Keratinocyte (primary cell): ENCODE results near the gene E2F3. TPM values are rescaled to one million over a fixed set of nuclear protein-coding genes. Genes with fewer than 3 reads are reported as not detected.

Experiments used
- DNase-seq: peaks from one replicate; pipeline ENCODE4 v3.0.0-alpha.2; 2011; ENCODE audit warnings: low read depth, missing footprints, low spot score
- FAIRE-seq: peaks from 2 replicates; lab custom pipeline; 2011; peaks lifted over from hg19 to GRCh38; lab: Jason Lieb, UNC
- H2AFZ ChIP-seq: 2 replicates; pipeline ENCODE4 v1.6.0; 2012; ENCODE audit warnings: low read length, control low read depth, inconsistent platforms; ENCODE audit not compliant: control insufficient read depth
- H3K27ac ChIP-seq: 2 replicates; pipeline ENCODE4 v1.5.1; 2011; ENCODE audit warnings: low read length; ENCODE audit not compliant: control insufficient read depth, insufficient read depth
- H3K27me3 ChIP-seq: 3 replicates; pipeline ENCODE4 v1.6.0; 2011; ENCODE audit warnings: low read length; ENCODE audit not compliant: control insufficient read depth, insufficient read depth; ENCODE audit errors: extremely low read depth
- H3K36me3 ChIP-seq, 2 experiments: 2 replicates in 1 of 2; 3 replicates in 1 of 2; pipeline ENCODE4 v1.5.1; 2011; ENCODE audit warnings: low read length in 2 of 2, mild to moderate bottlenecking in 1 of 2; ENCODE audit not compliant: control insufficient read depth in 2 of 2, insufficient read depth in 2 of 2; ENCODE audit errors: extremely low read depth in 1 of 2
- H3K4me1 ChIP-seq: 3 replicates; pipeline ENCODE4 v1.5.1; 2011; ENCODE audit warnings: low read length; ENCODE audit not compliant: control insufficient read depth, insufficient read depth; ENCODE audit errors: extremely low read depth
- H3K4me2 ChIP-seq: 3 replicates; pipeline ENCODE4 v1.6.0; 2011; ENCODE audit warnings: low read depth, low read length; ENCODE audit not compliant: control insufficient read depth, insufficient read depth; ENCODE audit errors: extremely low read depth
- H3K4me3 ChIP-seq, 3 experiments: fragments of 200-600 bp in 1 of 3; sonication (generic) in 1 of 3; 2 replicates in 2 of 3; 3 replicates in 1 of 3; pipeline ENCODE4 v1.5.1; 2011 to 2016; ENCODE audit warnings: low read length in 3 of 3, mild to moderate bottlenecking in 3 of 3, control low read depth in 2 of 3, inconsistent platforms in 1 of 3, low read depth in 1 of 3, mixed read lengths in 1 of 3, mixed run types in 1 of 3, moderate library complexity in 1 of 3; ENCODE audit not compliant: control insufficient read depth in 2 of 3, insufficient read depth in 2 of 3; ENCODE audit errors: extremely low read depth in 1 of 3
- H3K79me2 ChIP-seq: 2 replicates; pipeline ENCODE4 v1.6.0; 2012; ENCODE audit warnings: low read length; ENCODE audit not compliant: control insufficient read depth, insufficient read depth
- H3K9ac ChIP-seq: 3 replicates; pipeline ENCODE4 v1.6.0; 2011; ENCODE audit warnings: low read length; ENCODE audit not compliant: control insufficient read depth, insufficient read depth; ENCODE audit errors: extremely low read depth
- H3K9me1 ChIP-seq: 3 replicates; pipeline ENCODE4 v1.6.0; 2011; ENCODE audit warnings: low read length; ENCODE audit not compliant: control insufficient read depth, insufficient read depth; ENCODE audit errors: extremely low read depth
- H3K9me3 ChIP-seq: 2 replicates; pipeline ENCODE4 v1.5.1; 2012; ENCODE audit warnings: low read depth, low read length; ENCODE audit not compliant: control insufficient read depth
- H4K20me1 ChIP-seq: 3 replicates; pipeline ENCODE4 v1.6.0; 2011; ENCODE audit warnings: low read length; ENCODE audit not compliant: control insufficient read depth, insufficient read depth; ENCODE audit errors: extremely low read depth
- EZH2 ChIP-seq: IDR thresholded peaks from one replicate; pipeline ENCODE4 v1.6.1; 2012; ENCODE audit warnings: inconsistent platforms, mild to moderate bottlenecking, low read length, moderate library complexity
- dilution Hi-C: fragments of 300-500 bp; cut with MboI; formaldehyde crosslinking; loops from one replicate; pipeline ENCODE4 v1.7.0; 2020; ENCODE audit warnings: low sequenced_read_pairs; ENCODE audit not compliant: extremely low pct_ligation_motif_present
- polyA plus RNA-seq, 5 experiments: library from polyadenylated mRNA; depleted of rRNA in 3 of 5; stranded (reverse) in 3 of 5; stranded (forward) in 1 of 5; unstranded in 1 of 5; fragments of >200 nt; gene quantifications; 1 replicate in 1 of 5; 2 replicates in 3 of 5; 3 replicates in 1 of 5; pipeline versions ENCODE4 v1.2.1 to v1.2.3, GENCODE V29; 2011 to 2012; ENCODE audit warnings: missing spikeins in 2 of 5, low read depth in 1 of 5, low replicate concordance in 1 of 5
- TF ChIP-seq, protein P1 (sequence below), 3 experiments: IDR thresholded peaks in 1 of 3; conservative IDR thresholded peaks in 1 of 3; optimal IDR thresholded peaks in 1 of 3; 2 replicates in 2 of 3; 3 replicates in 1 of 3; pipeline versions ENCODE3 to v1.5.1; 2011; ENCODE audit warnings: low read length in 3 of 3, mild to moderate bottlenecking in 3 of 3, moderate library complexity in 2 of 3, control low read depth in 1 of 3, inconsistent platforms in 1 of 3; ENCODE audit not compliant: insufficient read depth in 2 of 3; ENCODE audit errors: extremely low read depth in 1 of 3

E2F3 gene
- polyA plus RNA-seq, 1 donor (not counting 4 experiments of a cell fraction or from before 2014, with no cell fraction given) = 14.6 TPM

DNA sequence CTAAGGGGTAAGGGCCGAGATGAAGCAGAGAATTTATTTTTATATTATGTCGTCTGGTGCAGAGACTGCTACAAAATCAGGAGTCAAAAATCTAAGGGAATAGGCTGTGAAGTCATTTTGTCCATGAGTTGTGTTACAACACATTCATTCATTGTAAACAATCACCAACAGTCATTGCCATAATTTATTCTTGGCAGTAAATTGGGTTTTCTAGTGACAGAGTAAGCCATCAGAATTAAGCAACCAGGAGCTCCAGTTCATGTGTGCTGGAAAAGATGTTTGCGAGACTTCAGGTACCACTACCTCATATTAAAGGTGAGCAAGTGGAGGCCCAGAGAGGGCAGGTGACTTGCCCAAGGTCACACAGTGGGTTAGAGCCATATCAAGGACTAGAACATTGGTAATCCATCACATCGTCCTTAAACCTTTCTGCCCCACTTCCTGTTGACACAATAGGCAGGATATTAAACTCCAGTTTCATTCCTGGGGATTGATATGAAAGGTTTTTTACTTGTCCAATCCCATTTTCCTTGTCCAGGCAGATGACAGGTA, 46.0 kb downstream of the E2F3 start:
- H4K20me1 ChIP-seq = no peaks in the 10 kb centered on the region
- TF ChIP-seq, protein P1, sequence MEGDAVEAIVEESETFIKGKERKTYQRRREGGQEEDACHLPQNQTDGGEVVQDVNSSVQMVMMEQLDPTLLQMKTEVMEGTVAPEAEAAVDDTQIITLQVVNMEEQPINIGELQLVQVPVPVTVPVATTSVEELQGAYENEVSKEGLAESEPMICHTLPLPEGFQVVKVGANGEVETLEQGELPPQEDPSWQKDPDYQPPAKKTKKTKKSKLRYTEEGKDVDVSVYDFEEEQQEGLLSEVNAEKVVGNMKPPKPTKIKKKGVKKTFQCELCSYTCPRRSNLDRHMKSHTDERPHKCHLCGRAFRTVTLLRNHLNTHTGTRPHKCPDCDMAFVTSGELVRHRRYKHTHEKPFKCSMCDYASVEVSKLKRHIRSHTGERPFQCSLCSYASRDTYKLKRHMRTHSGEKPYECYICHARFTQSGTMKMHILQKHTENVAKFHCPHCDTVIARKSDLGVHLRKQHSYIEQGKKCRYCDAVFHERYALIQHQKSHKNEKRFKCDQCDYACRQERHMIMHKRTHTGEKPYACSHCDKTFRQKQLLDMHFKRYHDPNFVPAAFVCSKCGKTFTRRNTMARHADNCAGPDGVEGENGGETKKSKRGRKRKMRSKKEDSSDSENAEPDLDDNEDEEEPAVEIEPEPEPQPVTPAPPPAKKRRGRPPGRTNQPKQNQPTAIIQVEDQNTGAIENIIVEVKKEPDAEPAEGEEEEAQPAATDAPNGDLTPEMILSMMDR (optimal IDR thresholded peaks at IDR 0.05 in 1 of 3, IDR thresholded peaks at IDR 0.05 in 1 of 3, conservative IDR thresholded peaks at IDR 0.05 in 1 of 3; ENCODE audit: extremely low read depth in 1 of 3, insufficient read depth in 2 of 3, low read length in 3 of 3) = no peak
- TF ChIP-seq EZH2 = no peak
- dilution Hi-C loops = no loop called here
- H3K27ac ChIP-seq = no peak overlapping the region
- FAIRE-seq (no peak), DNase-seq (no peak)
- H3K9me1 ChIP-seq = no peaks in the 10 kb centered on the region
- H3K9ac ChIP-seq = no peak overlapping the region
- H3K4me3 ChIP-seq = no peak overlapping the region
- H2AFZ ChIP-seq = no peak overlapping the region
- H3K9me3 ChIP-seq = no peaks in the 10 kb centered on the region
- no peaks in the 10 kb centered on the region for H3K4me1 ChIP-seq
- no peak overlapping the region for H3K4me2 ChIP-seq
- peaks cover 0 to 5% of the 10 kb centered on the region in 2 experiments for H3K36me3 ChIP-seq
- no peaks in the 10 kb centered on the region for H3K27me3 ChIP-seq
- H3K79me2 ChIP-seq = peaks cover 84% of the 10 kb centered on the region

DNA sequence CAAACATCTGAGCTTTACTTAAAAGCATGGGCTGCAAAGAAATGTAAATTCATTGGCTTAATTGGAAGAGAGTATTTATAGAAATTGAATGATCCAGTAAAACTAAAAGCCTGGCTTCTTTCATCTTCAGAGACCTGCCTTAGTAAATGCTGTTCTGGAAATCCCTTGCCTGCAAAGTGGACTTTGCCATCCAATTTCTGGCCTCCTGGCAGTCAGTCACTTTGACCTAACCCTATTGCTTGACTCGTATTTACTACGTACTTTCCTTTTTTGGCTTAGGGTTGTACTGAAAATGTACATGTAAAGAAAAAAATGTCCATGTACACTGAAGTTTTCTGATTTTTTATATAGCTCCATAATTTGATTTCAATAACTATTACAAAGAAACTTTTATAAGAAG, 47.1 kb downstream of the E2F3 start:
- FAIRE-seq (no peak), DNase-seq (no peak)
- dilution Hi-C loops = no loop called here
- H3K9ac ChIP-seq = no peak overlapping the region
- TF ChIP-seq EZH2 = no peak
- TF ChIP-seq, protein P1 (optimal IDR thresholded peaks at IDR 0.05 in 1 of 3, IDR thresholded peaks at IDR 0.05 in 1 of 3, conservative IDR thresholded peaks at IDR 0.05 in 1 of 3; ENCODE audit: extremely low read depth in 1 of 3, insufficient read depth in 2 of 3, low read length in 3 of 3) = no peak
- H3K9me3 ChIP-seq = no peaks in the 10 kb centered on the region
- H4K20me1 ChIP-seq = no peaks in the 10 kb centered on the region
- H3K9me1 ChIP-seq = no peaks in the 10 kb centered on the region
- no peaks in the 10 kb centered on the region for H3K27me3 ChIP-seq
- peaks cover 0 to 5% of the 10 kb centered on the region in 2 experiments for H3K36me3 ChIP-seq
- no peak overlapping the region for H3K4me2 ChIP-seq
- H3K79me2 ChIP-seq = peaks cover 87% of the 10 kb centered on the region
- H2AFZ ChIP-seq = no peak overlapping the region
- no peak overlapping the region for H3K27ac ChIP-seq
- H3K4me3 ChIP-seq = no peak overlapping the region
- H3K4me1 ChIP-seq = peaks cover 1% of the 10 kb centered on the region
